ENCODE measurements around the gene CTNND1. TPM values are rescaled to one million over a fixed set of nuclear protein-coding genes. Genes with fewer than 3 reads are reported as not detected.

The CTNND1 gene
- total RNA-seq, 2 experiments from 2014 or later = 5.1 to 5.3 TPM

GRCh38 chr11:57772562-57772961, 11.0 kb downstream of the CTNND1 start:
- POLR2A ChIA-PET = interaction anchor here (0.6 to 0.9 kb wide), 3 partner anchors 8 to 443 kb away, joined by 3 to 5 read pairs (median 3); no protein-coding TSS in a partner anchor
- CTCF ChIA-PET (ENCODE audit: unreplicated experiment) = no interaction called here
- intact Hi-C loops (cut with micrococcal nuclease; ENCODE audit: unreplicated experiment) = no loop called here
- Histone ChIP-seq H3K4me2 (ENCODE audit: low read length) (no peak overlapping the region), H3K4me1 (ENCODE audit: insufficient read depth, low read length, poor library complexity, severe bottlenecking) (no peaks in the 10 kb centered on the region), H4K20me1 (ENCODE audit: insufficient read depth, low read length) (no peaks in the 10 kb centered on the region; the same call in 1 of the 2 replicates), H2AFZ (ENCODE audit: low read length) (no peak overlapping the region), H3K9me2 (ENCODE audit: insufficient read depth, low read length) (no peaks in the 10 kb centered on the region), H3K36me3 (ENCODE audit: insufficient read depth, low read length) (no peaks in the 10 kb centered on the region), H3K27ac (ENCODE audit: low read depth, low read length, poor library complexity, severe bottlenecking) (no peak overlapping the region), H3K4me3 (ENCODE audit: low read depth, low read length, poor library complexity, severe bottlenecking) (no peak overlapping the region), H3K79me2 (ENCODE audit: insufficient read depth, low read depth, low read length) (no peaks in the 10 kb centered on the region), H3K9me3 (ENCODE audit: low read length) (no peaks in the 10 kb centered on the region)
- no peak for DNase-seq (ENCODE audit: low spot score)
- BruUV-seq (replicated peaks) = no TSS peak
- no peak for TF ChIP-seq CTCF (conservative IDR thresholded peaks at IDR 0.05; ENCODE audit: low read length)
- no peak for TF ChIP-seq EZH2phosphoT487 (IDR thresholded peaks at IDR 0.05; ENCODE audit: borderline replicate concordance, low read depth, low read length)

- no peak overlapping the region for H3K4me3 ChIP-seq (ENCODE audit: low read depth, low read length, poor library complexity, severe bottlenecking)
- H3K4me1 ChIP-seq (ENCODE audit: insufficient read depth, low read length, poor library complexity, severe bottlenecking) = no peaks in the 10 kb centered on the region
- no peak for DNase-seq (ENCODE audit: low spot score)
- no peaks in the 10 kb centered on the region for H3K9me2 ChIP-seq (ENCODE audit: insufficient read depth, low read length)
- no peaks in the 10 kb centered on the region; the same call in 1 of the 2 replicates for H4K20me1 ChIP-seq (ENCODE audit: insufficient read depth, low read length)
- no peaks in the 10 kb centered on the region for H3K9me3 ChIP-seq (ENCODE audit: low read length)
- H2AFZ ChIP-seq (ENCODE audit: low read length) = no peak overlapping the region
- intact Hi-C loops (cut with micrococcal nuclease; ENCODE audit: unreplicated experiment) = no loop called here
- no peak overlapping the region for H3K27ac ChIP-seq (ENCODE audit: low read depth, low read length, poor library complexity, severe bottlenecking)
- no peaks in the 10 kb centered on the region for H3K79me2 ChIP-seq (ENCODE audit: insufficient read depth, low read depth, low read length)
- no TSS peak for BruUV-seq (replicated peaks)
- no peaks in the 10 kb centered on the region for H3K36me3 ChIP-seq (ENCODE audit: insufficient read depth, low read length)
- ChIA-PET POLR2A (interaction anchor here (0.8 kb wide), 1 partner anchor 9 kb away, joined by 3 read pairs; no protein-coding TSS in a partner anchor), CTCF (ENCODE audit: unreplicated experiment) (no interaction called here)
- no peak overlapping the region for H3K4me2 ChIP-seq (ENCODE audit: low read length)
- TF ChIP-seq EZH2phosphoT487 (IDR thresholded peaks at IDR 0.05; ENCODE audit: borderline replicate concordance, low read depth, low read length) (no peak), CTCF (conservative IDR thresholded peaks at IDR 0.05; ENCODE audit: low read length) (no peak)
Observed at GRCh38 chr11:57773026-57773598, 11.5 kb downstream of the CTNND1 start.

GRCh38 chr11:57775491-57775890, 13.9 kb downstream of the CTNND1 start:
- H3K4me2 ChIP-seq (ENCODE audit: low read length) = no peak overlapping the region
- H2AFZ ChIP-seq (ENCODE audit: low read length) = no peak overlapping the region
- no peaks in the 10 kb centered on the region for H3K4me1 ChIP-seq (ENCODE audit: insufficient read depth, low read length, poor library complexity, severe bottlenecking)
- H3K27ac ChIP-seq (ENCODE audit: low read depth, low read length, poor library complexity, severe bottlenecking) = no peak overlapping the region
- H3K9me3 ChIP-seq (ENCODE audit: low read length) = no peaks in the 10 kb centered on the region
- no peak overlapping the region for H3K4me3 ChIP-seq (ENCODE audit: low read depth, low read length, poor library complexity, severe bottlenecking)
- TF ChIP-seq EZH2phosphoT487 (IDR thresholded peaks at IDR 0.05; ENCODE audit: borderline replicate concordance, low read depth, low read length) (no peak), CTCF (conservative IDR thresholded peaks at IDR 0.05; ENCODE audit: low read length) (no peak)
- ChIA-PET POLR2A (no interaction called here), CTCF (ENCODE audit: unreplicated experiment) (no interaction called here)
- no peaks in the 10 kb centered on the region for H3K9me2 ChIP-seq (ENCODE audit: insufficient read depth, low read length)
- H3K79me2 ChIP-seq (ENCODE audit: insufficient read depth, low read depth, low read length) = no peaks in the 10 kb centered on the region
- no TSS peak for BruUV-seq (replicated peaks)
- H3K36me3 ChIP-seq (ENCODE audit: insufficient read depth, low read length) = no peaks in the 10 kb centered on the region
- DNase-seq (ENCODE audit: low spot score) = no peak
- no peaks in the 10 kb centered on the region; the same call in 1 of the 2 replicates for H4K20me1 ChIP-seq (ENCODE audit: insufficient read depth, low read length)
- intact Hi-C loops (cut with micrococcal nuclease; ENCODE audit: unreplicated experiment) = no loop called here
